GM19043 (cell line): ENCODE measurements around the gene OSBPL6.

ENCODE experiments used
- ATAC-seq: cut with Tn5 transposase; IDR thresholded peaks from one replicate; pipeline ENCODE4 v1.9.1; 2021; ENCODE audit warnings: low read depth; ENCODE audit not compliant: unreplicated experiment

Gene OSBPL6

DNA sequence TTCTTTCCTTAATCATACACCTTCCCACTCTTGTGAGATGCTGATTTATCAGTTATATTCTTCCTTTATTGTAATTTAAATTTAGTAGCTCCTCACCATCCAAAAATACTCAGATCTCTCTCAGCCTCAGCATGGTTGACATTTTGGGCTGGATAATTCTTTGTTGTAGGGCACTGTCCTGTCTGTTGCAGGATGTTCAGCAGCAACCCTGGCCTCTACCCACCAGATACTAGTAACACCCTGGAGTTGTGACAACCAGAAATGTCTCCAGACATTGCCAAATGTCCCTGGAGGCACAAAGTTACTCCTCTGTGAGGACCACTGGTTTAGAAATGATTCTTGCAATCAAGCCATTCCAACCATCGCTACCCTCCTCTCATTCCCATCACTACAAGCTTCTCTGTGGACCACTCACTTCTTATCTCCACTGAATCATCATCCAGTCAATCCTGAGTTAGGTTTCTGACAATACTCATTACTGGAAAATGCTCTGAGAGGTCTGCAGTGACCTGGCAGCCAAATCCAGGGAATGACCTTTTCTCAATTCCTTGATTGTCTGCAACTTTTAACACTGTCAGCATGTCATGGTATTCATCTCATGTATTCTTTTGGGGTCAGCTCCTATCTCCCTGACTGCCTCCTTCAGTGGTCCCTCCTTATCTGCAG is 43.3 kb downstream of the OSBPL6 start:
- no peak for ATAC-seq

GRCh38 chr2:178238154-178238521 is 43.8 kb downstream of the OSBPL6 start:
- no peak for ATAC-seq

GRCh38 chr2:178238750-178239149 is 44.4 kb downstream of the OSBPL6 start:
- no peak for ATAC-seq

DNA sequence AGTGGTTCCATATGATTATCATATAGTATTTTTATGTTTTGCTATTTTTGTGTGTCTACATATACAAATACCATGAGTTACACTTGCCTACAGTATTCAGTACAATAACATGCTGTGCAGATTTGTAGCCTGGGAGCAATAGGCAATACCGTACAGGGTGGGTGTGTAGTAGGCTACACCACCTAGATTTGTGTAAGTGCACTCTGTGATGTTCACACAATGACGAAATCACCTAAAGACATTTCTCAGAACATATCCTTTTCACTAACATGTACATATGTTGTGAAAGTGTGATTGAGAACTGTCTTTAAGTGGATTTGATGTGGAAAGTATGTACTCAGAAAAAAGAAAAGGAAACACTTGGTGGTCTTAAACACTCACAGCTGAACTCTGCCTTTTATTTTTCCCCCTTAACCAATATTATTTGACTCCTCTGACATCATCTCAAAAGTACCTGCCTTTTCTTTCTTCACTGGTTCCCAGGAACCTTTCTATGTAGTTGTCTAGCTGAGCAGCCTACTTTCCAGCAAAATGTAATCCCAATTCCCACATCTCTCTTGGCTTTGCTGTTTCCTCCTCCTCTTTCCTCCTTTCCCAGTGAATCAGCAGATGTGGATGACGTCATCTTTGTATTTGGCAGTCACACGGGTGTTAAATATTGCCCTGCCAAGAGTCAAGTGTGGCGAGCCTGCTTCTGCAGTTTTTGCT is 47.7 kb downstream of the OSBPL6 start:
- no peak for ATAC-seq

- ATAC-seq = no peak
These were observed 48.2 kb downstream of the OSBPL6 start for GRCh38 chr2:178242552-178242883.

GRCh38 chr2:178243961-178244360 is 49.6 kb downstream of the OSBPL6 start:
- no peak for ATAC-seq

DNA sequence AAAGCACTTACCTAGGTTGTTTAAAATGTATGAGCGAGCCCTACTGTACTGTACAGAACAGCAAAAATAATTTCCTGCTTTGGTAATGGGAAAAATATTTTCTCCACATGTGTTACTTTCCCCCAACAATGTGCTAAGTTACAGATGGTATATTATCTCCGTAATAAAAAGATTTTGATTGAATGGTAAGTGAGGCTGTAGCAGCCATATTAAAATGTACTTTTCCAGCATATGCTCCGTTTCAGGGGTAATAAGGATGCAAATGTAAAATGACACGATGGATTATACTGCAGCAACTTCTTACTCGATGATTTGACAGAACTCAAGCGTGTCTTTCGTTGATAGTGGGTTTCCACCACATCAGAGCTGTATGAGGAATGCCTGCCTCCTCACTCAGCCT is 50.5 kb downstream of the OSBPL6 start:
- ATAC-seq = no peak

DNA sequence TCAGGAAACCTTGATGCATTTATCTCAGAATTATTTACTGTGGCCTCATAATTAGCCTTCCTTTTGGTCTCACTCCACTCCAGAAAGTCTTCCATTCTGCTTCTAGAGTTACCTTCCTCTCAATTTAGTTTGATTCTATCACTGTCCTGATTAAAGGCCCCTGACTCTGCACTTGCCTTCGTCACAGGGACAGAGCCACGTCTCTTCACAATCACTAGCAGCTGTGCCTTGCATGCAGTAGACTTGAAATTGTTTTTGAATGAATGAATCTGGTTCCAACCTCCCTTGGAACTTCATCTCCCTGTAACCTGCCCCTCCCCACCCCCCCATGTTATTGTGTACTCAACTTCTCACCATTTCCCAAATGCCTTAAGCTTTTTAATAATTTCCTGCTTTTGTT is 52.4 kb downstream of the OSBPL6 start:
- ATAC-seq = no peak

DNA sequence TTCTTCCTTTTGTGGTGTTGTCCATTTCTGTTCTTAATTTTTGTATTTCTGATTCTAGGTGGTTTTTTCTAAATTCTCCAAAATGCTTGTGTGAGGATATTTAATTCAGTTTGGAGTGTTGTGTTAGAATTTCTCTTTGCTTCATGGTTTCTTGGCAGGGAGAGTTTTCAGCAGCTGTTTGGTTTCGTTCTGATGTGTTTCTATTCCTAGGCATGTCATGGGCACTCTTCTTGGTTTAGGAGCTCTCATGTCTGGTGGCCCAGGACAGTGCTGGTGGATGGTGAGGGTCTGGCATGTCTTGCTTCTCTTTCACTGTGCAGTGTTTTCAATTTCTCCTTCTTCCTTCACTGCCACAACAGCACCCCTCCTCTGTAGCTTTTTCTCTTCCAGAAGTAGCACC is 52.9 kb downstream of the OSBPL6 start:
- no peak for ATAC-seq

- ATAC-seq = no peak
These were observed 56.1 kb downstream of the OSBPL6 start for GRCh38 chr2:178250429-178250828.

DNA sequence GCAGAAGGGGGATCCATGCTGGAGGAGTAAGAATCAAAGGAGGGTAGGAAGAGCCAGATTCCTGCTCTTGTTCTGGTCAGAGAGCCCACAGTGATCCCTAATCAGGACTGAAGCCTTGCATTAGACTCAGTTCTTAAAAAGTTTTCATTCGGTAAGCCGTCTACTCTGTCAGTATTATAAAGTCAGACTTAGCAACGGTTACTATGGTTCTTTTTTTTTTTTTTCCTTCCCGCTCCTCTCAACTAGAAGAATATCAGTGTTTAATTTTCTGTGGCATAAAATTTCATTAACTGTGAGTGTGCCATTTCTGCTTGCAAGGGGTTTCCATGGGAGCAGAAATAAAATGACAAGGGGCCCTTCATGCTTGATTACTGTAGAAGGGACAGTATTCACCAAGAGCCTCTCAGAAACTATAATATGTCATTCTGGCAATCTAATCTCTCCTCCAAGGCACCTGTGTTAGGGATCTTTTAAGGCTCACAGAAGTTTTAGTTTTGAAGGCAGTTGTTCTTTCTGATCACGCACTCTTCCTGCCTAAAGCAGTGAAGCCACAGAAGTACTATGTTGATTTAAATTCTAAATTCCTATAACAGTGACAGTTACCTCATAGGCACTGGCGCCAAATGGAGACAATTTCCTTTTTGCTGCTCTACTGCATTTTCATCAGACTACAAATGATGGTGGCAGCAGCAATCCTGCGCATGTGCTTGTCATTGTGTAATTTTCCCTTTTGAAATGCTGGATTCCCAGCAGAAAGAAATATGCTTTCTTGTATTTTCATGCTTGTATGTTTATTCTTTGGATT is 57.0 kb downstream of the OSBPL6 start:
- ATAC-seq = no peak

DNA sequence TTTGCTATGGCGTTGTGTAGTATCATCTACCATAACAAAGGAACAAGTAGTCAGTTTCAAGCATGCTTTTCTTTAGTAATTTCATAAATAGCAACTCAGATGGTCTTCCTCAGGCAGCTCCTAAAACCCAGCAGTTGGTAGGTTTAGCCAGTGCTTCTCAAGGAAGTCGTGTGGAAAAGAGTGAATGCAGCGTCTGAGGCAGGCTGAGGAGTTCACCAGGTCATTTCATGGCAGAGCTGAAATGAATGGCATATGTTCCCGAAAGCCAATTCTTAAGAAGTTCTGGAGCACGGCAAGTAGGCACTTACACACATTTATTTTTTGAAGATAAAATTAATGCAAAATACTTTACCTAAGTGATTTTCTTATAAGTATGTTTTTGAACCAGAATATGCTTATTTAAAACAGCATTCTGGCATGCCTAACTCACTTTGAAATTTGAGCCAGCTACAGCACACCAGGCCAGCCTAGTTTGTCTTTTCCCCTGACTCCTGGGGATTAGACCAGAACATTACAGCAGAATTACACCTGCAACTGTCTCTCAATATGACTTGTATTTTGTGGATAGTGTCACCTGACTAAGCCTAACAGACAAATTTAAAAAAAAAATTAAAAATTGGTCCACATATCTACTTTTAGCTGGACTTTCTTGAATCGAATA is 62.2 kb downstream of the OSBPL6 start:
- no peak for ATAC-seq

DNA sequence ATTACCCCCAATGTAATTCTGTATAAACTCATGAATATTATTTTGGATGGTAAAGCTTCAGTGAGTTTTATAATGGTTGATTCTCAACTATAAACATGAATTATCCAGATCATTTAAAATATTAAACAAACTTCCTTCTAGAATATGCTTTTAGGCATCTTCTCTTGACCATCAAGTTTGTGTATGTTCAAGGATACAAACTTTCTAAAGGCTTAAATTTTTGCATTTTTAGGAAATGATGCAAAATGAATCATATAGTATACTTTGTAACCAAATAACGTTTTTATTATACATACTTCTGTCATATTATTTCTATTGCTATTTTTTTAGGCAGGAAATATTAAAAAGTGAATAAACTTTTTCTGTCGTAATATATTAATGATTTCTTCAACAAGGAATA is 62.8 kb downstream of the OSBPL6 start:
- ATAC-seq = no peak

DNA sequence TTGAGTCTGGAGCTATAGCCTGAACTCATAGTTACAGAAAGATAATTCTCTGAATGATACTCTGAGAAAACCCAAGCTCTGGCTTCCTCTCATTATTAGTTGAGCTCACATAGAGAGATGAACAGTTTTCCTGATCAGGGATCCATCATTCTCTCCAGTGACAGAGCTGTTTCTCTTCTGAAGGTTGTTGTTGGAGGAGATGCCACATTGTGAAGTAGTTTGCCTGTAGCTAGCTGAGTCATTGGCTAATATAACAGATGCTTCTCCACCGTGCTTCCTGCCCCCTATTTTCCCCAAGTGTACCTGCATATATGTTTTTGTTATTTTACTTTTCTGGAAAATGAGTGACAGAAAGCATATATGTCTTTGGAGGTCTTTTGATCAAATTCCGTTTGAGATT is 64.6 kb downstream of the OSBPL6 start:
- no peak for ATAC-seq

DNA sequence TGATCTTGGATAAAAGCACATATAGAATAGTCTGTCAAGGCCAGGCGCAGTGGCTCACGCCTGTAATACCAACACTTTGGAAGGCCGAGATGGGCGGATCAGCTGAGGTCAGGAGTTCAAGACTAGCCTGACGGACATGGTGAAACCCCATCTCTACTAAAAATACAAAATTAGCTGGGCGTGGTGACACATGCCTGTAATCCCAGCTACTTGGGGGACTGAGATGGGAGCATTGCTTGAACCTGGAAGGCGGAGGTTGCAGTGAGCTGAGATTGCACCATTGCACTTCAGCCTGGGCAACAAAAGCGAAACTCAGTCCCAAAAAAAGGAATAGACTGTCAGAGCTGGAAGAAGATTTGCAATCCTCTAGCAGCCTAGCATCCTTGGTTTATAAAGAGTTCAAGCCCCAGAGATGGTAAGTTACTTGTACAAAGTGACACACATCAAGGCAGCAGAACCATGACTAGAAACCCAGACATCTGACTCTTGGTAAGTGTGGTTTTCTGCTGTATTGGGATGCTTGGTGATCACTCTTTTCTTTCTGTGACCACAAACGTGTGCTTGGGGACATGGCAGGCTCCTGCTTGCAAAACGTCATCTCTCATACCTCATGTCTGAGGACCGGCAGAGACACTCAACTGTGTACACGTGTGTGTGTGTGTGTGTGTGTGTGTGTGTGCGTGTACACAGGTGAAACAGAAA is 69.0 kb downstream of the OSBPL6 start:
- no peak for ATAC-seq

- ATAC-seq = no peak
These were observed 69.9 kb downstream of the OSBPL6 start for GRCh38 chr2:178264211-178264610.

DNA sequence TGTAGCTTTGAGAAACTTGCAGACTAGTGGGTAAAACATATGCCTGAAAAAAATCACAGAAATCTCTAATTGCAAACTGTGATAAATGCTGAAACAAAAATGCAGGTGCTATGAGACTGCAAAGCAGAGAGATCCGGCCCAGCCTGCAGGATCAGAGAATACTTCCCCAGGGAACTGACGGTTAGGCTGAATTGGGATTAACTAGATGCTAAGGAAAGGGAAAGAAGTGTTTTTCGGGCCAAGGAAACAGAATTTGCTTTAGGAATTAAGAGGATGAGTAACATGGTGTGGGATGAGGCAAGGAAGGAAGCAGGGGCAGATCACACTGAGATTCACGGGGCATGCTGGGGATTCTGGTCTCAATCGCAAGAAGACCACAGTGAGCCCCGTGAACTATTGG is 71.5 kb downstream of the OSBPL6 start:
- no peak for ATAC-seq

GRCh38 chr2:178266445-178266844 is 72.1 kb downstream of the OSBPL6 start:
- no peak for ATAC-seq

GRCh38 chr2:178267660-178268059 is 73.3 kb downstream of the OSBPL6 start:
- no peak for ATAC-seq

- no peak for ATAC-seq
These were observed 74.1 kb downstream of the OSBPL6 start for GRCh38 chr2:178268435-178268834.
